Measurements from ENCODE around the gene COL4A5.

- TF ChIP-seq CTCF (IDR thresholded peaks at IDR 0.05) (peak in 2 of 6 experiments; percentile 12 to 20), POLR2A (IDR thresholded peaks at IDR 0.05) (peak in 1 of 2 donors; percentile 40)
Observed at GRCh38 chrX:108736509-108737479, 297.2 kb downstream of the COL4A5 start, which contains the start of gene IRS4.
